Ishikawa (cell line): ENCODE measurements around the gene VPS11.
A peak's percentile ranks its signal among the peaks of the same experiment; 100 is the strongest.

Source experiments
- CEBPB ChIP-seq: IDR thresholded peaks from 2 replicates; pipeline ENCODE4 v1.6.1; 2012
- EP300 ChIP-seq: IDR thresholded peaks from 2 replicates; pipeline ENCODE4 v1.6.1; 2012; ENCODE audit warnings: borderline replicate concordance
- FOXM1 ChIP-seq: IDR thresholded peaks from 2 replicates; pipeline ENCODE4 v1.6.1; 2012; ENCODE audit warnings: low read depth, borderline replicate concordance
- RAD21 ChIP-seq: IDR thresholded peaks from 2 replicates; pipeline ENCODE4 v1.6.1; 2012; ENCODE audit warnings: low read depth
- REST ChIP-seq: IDR thresholded peaks from 2 replicates; pipeline ENCODE4 v1.6.1; 2012; ENCODE audit warnings: low read depth, mild to moderate bottlenecking
- TAF1 ChIP-seq: IDR thresholded peaks from 2 replicates; pipeline ENCODE4 v1.6.1; 2012; ENCODE audit warnings: low read depth, mild to moderate bottlenecking
- TCF12 ChIP-seq: IDR thresholded peaks from 2 replicates; pipeline ENCODE4 v1.6.1; 2012; ENCODE audit warnings: low read depth
- TEAD4 ChIP-seq: IDR thresholded peaks from 2 replicates; pipeline ENCODE4 v1.6.1; 2012
- YY1 ChIP-seq: IDR thresholded peaks from 2 replicates; pipeline ENCODE4 v1.6.1; 2012; ENCODE audit warnings: low read depth
- ZBTB7A ChIP-seq: IDR thresholded peaks from 2 replicates; pipeline ENCODE4 v1.6.1; 2012; ENCODE audit warnings: low read depth
- TF ChIP-seq, protein P1 (sequence below): IDR thresholded peaks from 2 replicates; pipeline ENCODE4 v1.6.1; 2012

DNA sequence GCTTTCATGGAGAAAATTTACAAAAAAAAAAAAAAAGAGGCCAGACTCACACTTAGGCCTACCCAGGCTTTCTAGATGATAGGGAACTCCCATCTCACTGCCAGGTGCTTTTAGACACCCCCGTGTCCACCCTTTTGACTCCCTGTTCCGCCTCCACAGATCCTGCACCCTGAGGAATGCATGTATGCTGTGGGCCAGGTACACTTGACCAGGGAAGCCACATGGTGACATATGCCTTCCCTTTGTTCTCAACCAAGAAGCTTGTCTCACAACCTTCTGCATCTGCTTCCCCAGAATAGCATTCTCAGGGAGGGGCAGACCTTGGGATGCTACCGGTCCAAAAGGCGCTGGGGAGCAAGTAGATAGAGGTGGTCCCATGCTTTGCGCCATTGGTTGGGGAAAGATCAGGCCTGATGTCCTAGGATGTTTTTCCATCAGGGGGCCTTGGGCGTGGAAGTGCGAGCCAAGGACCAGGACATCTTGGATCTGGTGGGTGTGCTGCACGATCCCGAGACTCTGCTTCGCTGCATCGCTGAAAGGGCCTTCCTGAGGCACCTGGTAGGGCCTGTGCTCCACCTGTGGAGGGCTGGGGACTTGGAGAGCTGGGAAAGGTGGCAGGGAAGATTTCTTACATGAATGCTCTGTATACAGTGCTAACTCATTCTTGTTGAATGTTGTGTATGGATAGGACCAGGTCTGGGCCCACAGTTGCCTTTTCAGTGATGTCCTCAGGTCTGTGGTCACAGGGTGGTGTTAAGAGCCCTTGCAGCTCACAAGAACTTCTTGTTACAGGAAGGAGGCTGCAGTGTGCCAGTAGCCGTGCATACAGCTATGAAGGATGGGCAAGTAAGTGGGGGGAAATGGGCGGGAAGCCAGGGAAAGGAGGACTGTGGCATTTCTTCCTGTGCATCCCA is 24.6 kb downstream of the VPS11 start:
- TF ChIP-seq ZBTB7A (no peak), EP300 (no peak), TEAD4 (no peak), REST (no peak), FOXM1 (no peak), YY1 (no peak), TCF12 (0 out of 2 replicates have a peak, but pooled peaks have one; percentile 12), RAD21 (no peak), TAF1 (no peak), CEBPB (no peak)
- TF ChIP-seq, protein P1, sequence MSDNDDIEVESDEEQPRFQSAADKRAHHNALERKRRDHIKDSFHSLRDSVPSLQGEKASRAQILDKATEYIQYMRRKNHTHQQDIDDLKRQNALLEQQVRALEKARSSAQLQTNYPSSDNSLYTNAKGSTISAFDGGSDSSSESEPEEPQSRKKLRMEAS: no peak
